ENCODE data around the gene CXCL10. TPM values are rescaled to one million over a fixed set of nuclear protein-coding genes. Genes with fewer than 3 reads are reported as not detected.

Gene CXCL10
- total RNA-seq, 2 experiments from 2014 or later: not detected

GRCh38 chr4:76036855-76037254, 13.6 kb upstream of the CXCL10 start:
- H3K4me3 Mint-ChIP-seq: no peak overlapping the region
- intact Hi-C loops (cut with DNase I, micrococcal nuclease): no loop called here
- H3K27ac ChIP-seq (ENCODE audit: low read depth in 1 of 2, low read length in 2 of 2): no peak overlapping the region
- no peaks in the 10 kb centered on the region for H3K9me3 Mint-ChIP-seq
- no peak for DNase-seq
- H3K4me1 ChIP-seq (ENCODE audit: insufficient read depth, low read length): no peaks in the 10 kb centered on the region
- no peak overlapping the region for H3K4me3 ChIP-seq (ENCODE audit: low read length)
- no peak for TF ChIP-seq CTCF (IDR thresholded peaks at IDR 0.05)
- H3K36me3 Mint-ChIP-seq (ENCODE audit: low read depth): no peaks in the 10 kb centered on the region
- POLR2A ChIA-PET: no interaction called here
- ATAC-seq (ENCODE audit: poor library complexity): no peak
- no peak overlapping the region for H3K27ac Mint-ChIP-seq
- no peaks in the 10 kb centered on the region for H3K36me3 ChIP-seq (ENCODE audit: insufficient read depth, low read length)
- H3K9me3 ChIP-seq (ENCODE audit: control insufficient read depth in 1 of 2, insufficient read depth in 1 of 2, low read length in 2 of 2): no peaks in the 10 kb centered on the region
- H3K27me3 Mint-ChIP-seq: no peaks in the 10 kb centered on the region
- CTCF ChIA-PET: no interaction called here
- peaks cover 0 to 2% of the 10 kb centered on the region in 2 experiments for H3K27me3 ChIP-seq (ENCODE audit: control insufficient read depth in 1 of 2, insufficient read depth in 2 of 2, low read length in 2 of 2)
- H3K4me1 Mint-ChIP-seq (ENCODE audit: low read depth): no peaks in the 10 kb centered on the region

- H3K27me3 ChIP-seq (ENCODE audit: control insufficient read depth in 1 of 2, insufficient read depth in 2 of 2, low read length in 2 of 2): no peaks in the 10 kb centered on the region
- Mint-ChIP-seq H3K27me3 (no peaks in the 10 kb centered on the region), H3K27ac (no peak within 1 kb of the TSS), H3K9me3 (no peaks in the 10 kb centered on the region), H3K4me1 (ENCODE audit: low read depth) (no peaks in the 10 kb centered on the region), H3K4me3 (no peak within 1 kb of the TSS), H3K36me3 (ENCODE audit: low read depth) (no peaks in the 10 kb centered on the region)
- no peaks in the 10 kb centered on the region for H3K36me3 ChIP-seq (ENCODE audit: insufficient read depth, low read length)
- no peak for ATAC-seq (ENCODE audit: poor library complexity)
- H3K27ac ChIP-seq (ENCODE audit: low read depth in 1 of 2, low read length in 2 of 2): no peak within 1 kb of the TSS
- no peaks in the 10 kb centered on the region for H3K4me1 ChIP-seq (ENCODE audit: insufficient read depth, low read length)
- no peak for TF ChIP-seq CTCF (IDR thresholded peaks at IDR 0.05)
- intact Hi-C loops (cut with DNase I, micrococcal nuclease): no loop called here
- ChIA-PET POLR2A (interaction anchor here (1.1 kb wide), 1 partner anchor 11 kb away, joined by 3 read pairs; no protein-coding TSS in a partner anchor), CTCF (interaction anchor here (0.5 kb wide), 1 partner anchor 189 kb away, joined by 3 read pairs; no protein-coding TSS in a partner anchor)
- no peak within 1 kb of the TSS for H3K4me3 ChIP-seq (ENCODE audit: low read length)
- no peaks in the 10 kb centered on the region for H3K9me3 ChIP-seq (ENCODE audit: control insufficient read depth in 1 of 2, insufficient read depth in 1 of 2, low read length in 2 of 2)
- DNase-seq: no peak
Measured at GRCh38 chr4:76035799-76036380, 12.6 kb upstream of the CXCL10 start, which contains the start of gene CXCL11. Gene CXCL11 (minus strand): TSS chr4:76036070. CDS start chr4:76035987, 83 bp downstream.

- Mint-ChIP-seq H3K36me3 (ENCODE audit: low read depth) (no peaks in the 10 kb centered on the region), H3K27ac (no peak overlapping the region), H3K4me3 (no peak overlapping the region), H3K27me3 (no peaks in the 10 kb centered on the region), H3K9me3 (no peaks in the 10 kb centered on the region), H3K4me1 (ENCODE audit: low read depth) (no peaks in the 10 kb centered on the region)
- ATAC-seq (ENCODE audit: poor library complexity): no peak
- Histone ChIP-seq H3K4me3 (ENCODE audit: low read length) (no peak overlapping the region), H3K36me3 (ENCODE audit: insufficient read depth, low read length) (no peaks in the 10 kb centered on the region), H3K9me3 (ENCODE audit: control insufficient read depth in 1 of 2, insufficient read depth in 1 of 2, low read length in 2 of 2) (no peaks in the 10 kb centered on the region), H3K27ac (ENCODE audit: low read depth in 1 of 2, low read length in 2 of 2) (no peak overlapping the region), H3K27me3 (ENCODE audit: control insufficient read depth in 1 of 2, insufficient read depth in 2 of 2, low read length in 2 of 2) (no peaks in the 10 kb centered on the region), H3K4me1 (ENCODE audit: insufficient read depth, low read length) (no peaks in the 10 kb centered on the region)
- CTCF ChIA-PET: interaction anchor here (0.5 kb wide), 1 partner anchor 188 kb away, joined by 3 read pairs; no protein-coding TSS in a partner anchor
- TF ChIP-seq CTCF (IDR thresholded peaks at IDR 0.05): no peak
- intact Hi-C loops (cut with DNase I, micrococcal nuclease): no loop called here
- peak in 2 of 14 experiments; percentile 7 to 19 for DNase-seq
- POLR2A ChIA-PET: no interaction called here
Measured at GRCh38 chr4:76035141-76035540, 11.8 kb upstream of the CXCL10 start.
